ENCODE measurements around the gene CXCL17.

GRCh38 chr19:42422092-42422900 lies 20.4 kb downstream of the CXCL17 start:
- TF ChIP-seq CTCF (IDR thresholded peaks at IDR 0.05) = no peak
- no peak for TF ChIP-seq POLR2A (IDR thresholded peaks at IDR 0.05)
